Neuronal stem cell (in vitro differentiated cells): Measurements from ENCODE around the gene CST7.

Experiments
- DNase-seq: peaks from one replicate; pipeline ENCODE4 v3.0.0-alpha.2; 2013; ENCODE audit warnings: low spot score
- H2AFZ ChIP-seq: one replicate; pipeline ENCODE4 v1.6.1; 2013; ENCODE audit warnings: mild to moderate bottlenecking, low read length, inconsistent platforms
- H2AK5ac ChIP-seq: 2 replicates; pipeline ENCODE4 v1.6.1; 2013; ENCODE audit warnings: low read depth, mild to moderate bottlenecking, inconsistent platforms, low read length, moderate library complexity, mixed read lengths
- H2BK120ac ChIP-seq: 2 replicates; pipeline ENCODE4 v1.6.1; 2013; ENCODE audit warnings: low read depth, mild to moderate bottlenecking, inconsistent platforms, low read length, moderate library complexity, mixed read lengths
- H2BK12ac ChIP-seq: one replicate; pipeline ENCODE4 v1.6.1; 2013; ENCODE audit warnings: low read length, inconsistent platforms
- H2BK15ac ChIP-seq: 2 replicates; pipeline ENCODE4 v1.6.1; 2013; ENCODE audit warnings: mild to moderate bottlenecking, low read length, inconsistent platforms, mixed read lengths
- H2BK5ac ChIP-seq: one replicate; pipeline ENCODE4 v1.6.1; 2013; ENCODE audit warnings: inconsistent platforms, mild to moderate bottlenecking, low read length, moderate library complexity
- H3K14ac ChIP-seq: one replicate; pipeline ENCODE4 v1.6.1; 2013; ENCODE audit warnings: low read length, inconsistent platforms
- H3K18ac ChIP-seq: 2 replicates; pipeline ENCODE4 v1.6.1; 2013; ENCODE audit warnings: low read length, inconsistent platforms
- H3K23ac ChIP-seq: 2 replicates; pipeline ENCODE4 v1.6.1; 2013; ENCODE audit warnings: low read depth, mild to moderate bottlenecking, mixed read lengths, low read length, inconsistent platforms; ENCODE audit not compliant: poor library complexity
- H3K27ac ChIP-seq: replicated peaks from 3 replicates; pipeline ENCODE4 v1.5.1; 2013; ENCODE audit warnings: low read length, inconsistent platforms
- H3K27me3 ChIP-seq, 3 experiments: 2 replicates each; pipeline ENCODE4 v1.6.1; 2013; ENCODE audit warnings: low read length in 3 of 3, mild to moderate bottlenecking in 2 of 3, inconsistent platforms in 1 of 3, low read depth in 1 of 3, mixed read lengths in 1 of 3, moderate library complexity in 1 of 3; ENCODE audit not compliant: control insufficient read depth in 3 of 3, insufficient read depth in 3 of 3
- H3K36me3 ChIP-seq, 2 donors: replicated peaks in 1 of 2; 2 replicates each; pipeline ENCODE4 v1.6.1; 2013; ENCODE audit warnings: low read length in 2 of 2; ENCODE audit not compliant: control insufficient read depth in 2 of 2, insufficient read depth in 2 of 2
- H3K4ac ChIP-seq: 2 replicates; pipeline ENCODE4 v1.6.1; 2013; ENCODE audit warnings: inconsistent platforms, mild to moderate bottlenecking, low read length, moderate library complexity
- H3K4me1 ChIP-seq, 2 donors: 1 replicate in 1 of 2; 2 replicates in 1 of 2; pipeline ENCODE4 v1.6.1; 2013; ENCODE audit warnings: low read length in 2 of 2, low read depth in 1 of 2; ENCODE audit not compliant: control insufficient read depth in 2 of 2, insufficient read depth in 1 of 2
- H3K4me2 ChIP-seq: one replicate; pipeline ENCODE4 v1.6.1; 2013; ENCODE audit warnings: mild to moderate bottlenecking, low read length, inconsistent platforms; ENCODE audit not compliant: insufficient read depth, poor library complexity, severe bottlenecking
- H3K4me3 ChIP-seq, 2 donors: 2 replicates each; pipeline ENCODE4 v1.5.1; 2013; ENCODE audit warnings: low read length in 2 of 2, mild to moderate bottlenecking in 2 of 2, inconsistent platforms in 1 of 2, moderate library complexity in 1 of 2
- H3K79me1 ChIP-seq: one replicate; pipeline ENCODE4 v1.6.1; 2013; ENCODE audit warnings: low read depth, mild to moderate bottlenecking, inconsistent platforms, low read length, moderate library complexity
- H3K9ac ChIP-seq: one replicate; pipeline ENCODE4 v1.6.1; 2013; ENCODE audit warnings: mild to moderate bottlenecking, low read depth, low read length, inconsistent platforms; ENCODE audit not compliant: poor library complexity
- H3K9me3 ChIP-seq, 2 donors: replicated peaks in 1 of 2; 2 replicates each; pipeline versions ENCODE3 to v1.6.1; 2013; ENCODE audit warnings: low read length in 2 of 2, mild to moderate bottlenecking in 2 of 2, inconsistent platforms in 1 of 2, low read depth in 1 of 2, mixed read lengths in 1 of 2, moderate library complexity in 1 of 2; ENCODE audit not compliant: control insufficient read depth in 2 of 2, insufficient read depth in 1 of 2
- H4K8ac ChIP-seq: one replicate; pipeline ENCODE4 v1.6.1; 2013; ENCODE audit warnings: low read depth, mild to moderate bottlenecking, inconsistent platforms, low read length, moderate library complexity
- H4K91ac ChIP-seq: one replicate; pipeline ENCODE4 v1.6.1; 2013; ENCODE audit warnings: low read length, low read depth, mild to moderate bottlenecking, inconsistent platforms; ENCODE audit not compliant: poor library complexity
- WGBS, 2 donors: extraction: QIAGEN DNeasy Blood & Tissue Kit; methylation state at CpG; one replicate each; pipeline ENCODE4 v1.1.7; 2013; ENCODE audit warnings: missing lambda C conversion rate in 2 of 2, mixed read lengths in 1 of 2; ENCODE audit not compliant: insufficient read length in 2 of 2, insufficient replicate concordance in 1 of 2; ENCODE audit errors: extremely low coverage in 2 of 2; 5-methylcytosine and 5-hydroxymethylcytosine counted together

The CST7 gene

GRCh38 chr20:24979036-24979960 lies 30.2 kb downstream of the CST7 start:
- Histone ChIP-seq H3K27me3 (no peaks in the 10 kb centered on the region), H3K4me1 (no peaks in the 10 kb centered on the region), H4K91ac (no peak overlapping the region), H4K8ac (no peak overlapping the region), H2BK5ac (no peak overlapping the region), H3K18ac (no peak overlapping the region), H2BK12ac (no peak overlapping the region), H3K4me2 (no peak overlapping the region), H3K27ac (no peak overlapping the region), H3K36me3 (peaks cover 25 to 86% of the 10 kb centered on the region in 2 donors), H3K9me3 (peaks cover 18 to 43% of the 10 kb centered on the region in 2 donors), H3K4ac (no peak overlapping the region), H2BK15ac (no peak overlapping the region), H3K23ac (no peak overlapping the region), H2BK120ac (no peak overlapping the region), H2AFZ (no peak overlapping the region), H3K14ac (no peak overlapping the region), H3K4me3 (no peak overlapping the region), H2AK5ac (no peak overlapping the region), H3K79me1 (peaks cover 9% of the 10 kb centered on the region), H3K9ac (peak overlapping the region; percentile 25)
- no CpG with 5 or more reads among the region's 15 CpGs for WGBS, 2 donors
- DNase-seq = no peak

DNA sequence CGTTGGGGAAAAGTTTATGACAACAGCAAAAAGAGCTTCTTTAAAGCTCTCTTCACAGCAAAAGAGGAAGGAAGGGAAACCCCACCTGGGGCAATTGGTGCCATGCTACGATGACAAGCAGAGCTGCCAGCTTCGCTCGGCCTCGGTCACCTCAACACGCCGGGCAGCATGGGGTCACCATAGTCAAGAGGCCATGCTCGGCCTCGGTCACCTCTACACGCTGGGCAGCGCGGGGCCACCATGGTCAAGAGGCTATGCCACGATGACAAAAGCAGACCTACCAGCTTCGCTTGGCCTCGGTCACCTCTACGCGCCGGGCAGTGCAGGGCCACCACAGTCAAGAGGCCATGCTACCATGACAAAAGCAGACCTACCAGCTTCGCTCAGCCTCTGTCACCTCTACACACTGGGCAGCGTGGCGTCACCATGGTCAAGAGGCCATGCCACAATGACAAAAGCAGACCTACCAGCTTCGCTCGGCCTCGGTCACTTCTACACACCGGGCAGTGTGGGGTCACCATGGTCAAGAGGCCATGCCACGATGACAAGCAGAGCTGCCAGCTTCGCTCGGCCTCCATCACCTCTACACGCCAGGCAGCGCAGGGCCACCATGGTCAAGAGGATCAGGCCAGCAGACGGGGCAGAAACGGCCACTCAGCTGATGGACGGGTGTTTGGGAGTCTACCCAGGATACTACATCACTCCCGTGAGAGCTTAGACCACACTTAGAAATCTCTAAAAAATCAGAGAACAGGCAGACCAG lies 31.4 kb downstream of the CST7 start:
- WGBS, 2 donors = no CpG with 5 or more reads among the region's 34 CpGs
- H2BK120ac ChIP-seq = no peak overlapping the region
- H3K79me1 ChIP-seq = peaks cover 9% of the 10 kb centered on the region
- H4K91ac ChIP-seq = no peak overlapping the region
- H3K14ac ChIP-seq = no peak overlapping the region
- peak overlapping the region; percentile 56 for H3K23ac ChIP-seq
- DNase-seq = no peak
- peak overlapping the region; percentile 9 for H3K9ac ChIP-seq
- H2AK5ac ChIP-seq = no peak overlapping the region
- no peak overlapping the region for H4K8ac ChIP-seq
- no peak overlapping the region for H2AFZ ChIP-seq
- no peak overlapping the region for H3K4me2 ChIP-seq
- H2BK5ac ChIP-seq = no peak overlapping the region
- H3K27ac ChIP-seq = no peak overlapping the region
- H2BK15ac ChIP-seq = no peak overlapping the region
- peaks cover 18 to 39% of the 10 kb centered on the region in 2 donors for H3K9me3 ChIP-seq
- no peaks in the 10 kb centered on the region for H3K27me3 ChIP-seq
- H3K4me1 ChIP-seq = no peaks in the 10 kb centered on the region
- no peak overlapping the region for H3K4me3 ChIP-seq
- H3K36me3 ChIP-seq = peaks cover 25 to 81% of the 10 kb centered on the region in 2 donors
- H3K18ac ChIP-seq = peak overlapping the region; percentile 18
- H3K4ac ChIP-seq = no peak overlapping the region
- no peak overlapping the region for H2BK12ac ChIP-seq

- no peak overlapping the region for H4K91ac ChIP-seq
- H3K27ac ChIP-seq = no peak overlapping the region
- DNase-seq = no peak
- no peak overlapping the region for H3K4me2 ChIP-seq
- H3K4me3 ChIP-seq = no peak overlapping the region
- H3K23ac ChIP-seq = no peak overlapping the region
- no peaks in the 10 kb centered on the region for H3K4me1 ChIP-seq
- H3K18ac ChIP-seq = no peak overlapping the region
- H3K9me3 ChIP-seq = peaks cover 18 to 31% of the 10 kb centered on the region in 2 donors
- H3K14ac ChIP-seq = no peak overlapping the region
- H2BK120ac ChIP-seq = no peak overlapping the region
- H3K4ac ChIP-seq = no peak overlapping the region
- WGBS, 2 donors = no CpG with 5 or more reads among the region's 4 CpGs
- no peak overlapping the region for H4K8ac ChIP-seq
- H3K27me3 ChIP-seq = no peaks in the 10 kb centered on the region
- peaks cover 25 to 74% of the 10 kb centered on the region in 2 donors for H3K36me3 ChIP-seq
- no peak overlapping the region for H2AFZ ChIP-seq
- H3K79me1 ChIP-seq = peaks cover 9% of the 10 kb centered on the region
- H2AK5ac ChIP-seq = no peak overlapping the region
- no peak overlapping the region for H2BK12ac ChIP-seq
- H2BK15ac ChIP-seq = no peak overlapping the region
- no peak overlapping the region for H2BK5ac ChIP-seq
- no peak overlapping the region for H3K9ac ChIP-seq
These were observed 32.2 kb downstream of the CST7 start for GRCh38 chr20:24981282-24981681.

DNA sequence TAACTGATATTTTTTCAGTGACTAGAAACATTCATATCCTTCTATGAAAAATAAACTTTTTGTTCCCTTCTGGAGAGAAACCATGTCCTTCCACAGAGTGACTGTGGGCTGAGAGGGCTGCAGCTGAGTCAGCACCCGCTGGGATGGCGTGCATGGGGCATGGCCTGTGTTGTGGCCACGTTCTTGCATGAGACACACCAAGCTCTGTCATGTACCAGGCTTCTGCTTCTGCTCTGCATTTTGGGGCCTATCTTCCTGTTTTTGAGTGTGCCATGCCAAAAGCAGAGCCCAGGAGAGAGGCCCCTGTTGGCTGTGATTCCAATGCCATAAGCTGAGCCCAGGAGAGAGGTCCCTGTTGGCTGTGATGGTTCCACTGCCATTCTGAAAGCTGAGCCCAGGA lies 32.7 kb downstream of the CST7 start:
- no peak overlapping the region for H4K91ac ChIP-seq
- H3K36me3 ChIP-seq = peaks cover 25 to 69% of the 10 kb centered on the region in 2 donors
- H3K4me1 ChIP-seq = no peaks in the 10 kb centered on the region

More for the DNA sequence above, 32.7 kb downstream of the CST7 start:
- Histone ChIP-seq H3K9ac (no peak overlapping the region), H3K4ac (no peak overlapping the region), H3K27ac (no peak overlapping the region), H4K8ac (no peak overlapping the region), H3K23ac (no peak overlapping the region), H3K27me3 (no peaks in the 10 kb centered on the region), H2AK5ac (no peak overlapping the region), H2AFZ (no peak overlapping the region), H3K9me3 (peaks cover 18 to 26% of the 10 kb centered on the region in 2 donors), H2BK12ac (no peak overlapping the region), H3K14ac (no peak overlapping the region), H3K79me1 (peaks cover 12% of the 10 kb centered on the region), H3K4me3 (no peak overlapping the region), H3K4me2 (no peak overlapping the region), H2BK120ac (no peak overlapping the region), H3K18ac (no peak overlapping the region), H2BK15ac (no peak overlapping the region), H2BK5ac (no peak overlapping the region)
- no CpG with 5 or more reads among the region's 3 CpGs for WGBS, 2 donors
- DNase-seq = no peak
